ENCODE data around the gene CYB561D2.

DNA sequence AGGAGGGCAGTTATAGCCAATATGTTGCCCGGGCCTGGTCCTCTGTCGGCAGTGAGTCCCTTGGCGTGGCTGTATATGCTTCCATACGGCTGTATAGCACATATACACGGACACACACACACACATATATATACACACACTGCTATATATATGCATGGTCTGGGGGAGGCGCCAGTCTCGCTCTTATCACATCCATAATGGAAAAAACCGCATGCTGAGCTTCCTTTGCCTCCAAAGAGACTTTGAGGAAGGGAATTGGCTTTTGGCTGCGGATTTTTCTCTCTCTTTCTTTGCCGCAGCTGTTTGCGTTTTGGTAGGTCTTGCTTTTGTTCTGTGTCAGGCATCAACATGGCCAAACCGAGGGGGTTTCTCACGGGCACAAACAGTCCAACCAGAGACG is 19.9 kb downstream of the CYB561D2 start:
- TF ChIP-seq, protein P1, sequence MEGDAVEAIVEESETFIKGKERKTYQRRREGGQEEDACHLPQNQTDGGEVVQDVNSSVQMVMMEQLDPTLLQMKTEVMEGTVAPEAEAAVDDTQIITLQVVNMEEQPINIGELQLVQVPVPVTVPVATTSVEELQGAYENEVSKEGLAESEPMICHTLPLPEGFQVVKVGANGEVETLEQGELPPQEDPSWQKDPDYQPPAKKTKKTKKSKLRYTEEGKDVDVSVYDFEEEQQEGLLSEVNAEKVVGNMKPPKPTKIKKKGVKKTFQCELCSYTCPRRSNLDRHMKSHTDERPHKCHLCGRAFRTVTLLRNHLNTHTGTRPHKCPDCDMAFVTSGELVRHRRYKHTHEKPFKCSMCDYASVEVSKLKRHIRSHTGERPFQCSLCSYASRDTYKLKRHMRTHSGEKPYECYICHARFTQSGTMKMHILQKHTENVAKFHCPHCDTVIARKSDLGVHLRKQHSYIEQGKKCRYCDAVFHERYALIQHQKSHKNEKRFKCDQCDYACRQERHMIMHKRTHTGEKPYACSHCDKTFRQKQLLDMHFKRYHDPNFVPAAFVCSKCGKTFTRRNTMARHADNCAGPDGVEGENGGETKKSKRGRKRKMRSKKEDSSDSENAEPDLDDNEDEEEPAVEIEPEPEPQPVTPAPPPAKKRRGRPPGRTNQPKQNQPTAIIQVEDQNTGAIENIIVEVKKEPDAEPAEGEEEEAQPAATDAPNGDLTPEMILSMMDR (IDR thresholded peaks at IDR 0.05) = no peak
- TF ChIP-seq EZH2 (IDR thresholded peaks at IDR 0.05; ENCODE audit: borderline replicate concordance, insufficient read depth, low read depth, low read length, poor library complexity, severe bottlenecking) = no peak

Data from B cell (primary cell).